DMS53 treated with DMSO at 0.1 percent for 48 hours (cell line): ENCODE results near the gene WDTC1.

ENCODE experiments used
- DNase-seq: peaks from one replicate; lab custom pipeline; 2025; ENCODE audit not compliant: unreplicated experiment; lab: John Stamatoyannopoulos, UW

The WDTC1 gene

GRCh38 chr1:27333717-27334279 lies 99.4 kb downstream of the WDTC1 start:
- no peak for DNase-seq

DNA sequence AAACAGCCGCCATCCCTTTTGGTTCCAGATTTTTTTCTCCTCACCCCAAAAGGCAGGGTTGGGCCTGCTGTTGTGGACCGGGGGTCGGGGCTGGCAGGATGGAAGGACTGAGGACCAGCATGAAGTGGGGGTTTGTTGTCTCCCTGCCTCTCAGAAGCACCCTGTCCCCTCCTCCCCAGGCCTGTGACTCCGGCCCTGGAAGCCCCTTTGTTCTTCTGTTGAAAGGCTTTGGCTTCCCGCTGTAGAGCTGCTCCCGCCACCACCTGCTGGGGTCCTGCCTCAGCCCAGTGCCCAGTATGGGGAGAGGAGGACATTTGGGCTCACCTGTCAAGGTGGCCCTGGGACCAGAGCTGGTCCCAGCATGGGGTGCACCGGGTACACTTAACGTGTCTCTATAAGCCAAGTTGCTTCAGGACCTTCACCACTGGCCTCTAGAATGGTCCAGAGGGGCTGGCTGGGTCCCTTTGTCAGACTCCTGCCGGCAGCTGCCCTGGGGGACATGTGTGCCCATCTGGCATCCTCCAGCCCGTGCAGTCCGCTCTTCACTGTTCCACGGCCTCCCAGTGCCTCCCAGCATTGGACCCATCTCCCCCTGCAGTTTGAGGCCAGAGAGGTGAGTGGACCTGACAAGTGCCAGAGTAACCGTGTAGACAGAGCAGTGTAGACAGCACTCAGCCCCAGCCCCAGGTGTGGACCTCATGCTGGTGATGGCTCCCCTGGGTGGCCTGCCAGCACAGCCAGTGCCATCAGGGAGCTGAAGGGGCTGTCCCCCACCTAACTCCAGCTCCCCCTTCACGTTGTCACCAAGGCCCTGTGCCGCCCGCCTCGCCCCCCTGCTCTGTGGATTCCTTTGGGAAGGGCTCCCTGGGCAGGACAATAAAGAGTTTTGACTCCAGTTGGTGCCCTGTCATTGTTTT lies 101.3 kb downstream of the WDTC1 start:
- DNase-seq: no peak

DNA sequence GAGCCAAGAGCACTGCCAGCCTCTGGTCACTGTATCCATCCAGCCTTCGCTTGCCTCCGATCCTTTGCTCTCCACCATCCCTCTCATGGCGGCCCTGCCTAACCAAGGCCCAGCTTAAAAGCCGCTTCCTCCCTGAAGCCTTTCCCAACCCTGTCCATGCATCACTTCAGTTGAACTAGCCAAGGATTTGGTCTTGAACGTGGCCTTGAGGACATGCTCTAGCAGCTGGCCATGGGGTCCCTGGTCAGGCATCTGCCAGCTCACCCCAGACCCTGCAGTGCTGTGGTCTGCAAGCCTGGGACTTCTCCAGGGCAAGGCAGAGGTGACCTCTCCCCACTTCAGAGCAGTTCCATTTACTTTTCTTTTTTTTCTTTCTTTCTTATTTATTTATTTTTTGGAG lies 102.3 kb downstream of the WDTC1 start:
- no peak for DNase-seq

DNA sequence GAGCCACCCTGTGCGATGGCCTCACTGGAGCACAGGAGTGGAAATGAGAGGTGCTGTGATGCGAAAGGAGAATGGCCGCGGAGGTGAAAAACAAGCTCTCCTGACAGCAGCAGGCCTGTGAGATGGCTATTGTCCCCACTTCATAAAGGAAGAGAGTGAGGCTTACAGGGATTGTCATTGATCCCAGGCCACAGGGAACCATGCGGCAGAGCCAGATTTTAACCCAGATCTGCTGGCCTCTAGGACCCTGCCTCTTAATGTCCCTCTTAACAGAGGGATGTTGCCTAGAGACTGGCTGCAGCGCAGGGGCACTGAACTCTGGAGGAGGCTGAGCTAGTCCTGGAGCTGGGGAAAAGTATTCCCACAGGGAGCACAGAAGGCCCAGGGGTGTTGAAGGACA lies 104.3 kb downstream of the WDTC1 start:
- DNase-seq: no peak

GRCh38 chr1:27339213-27339612 lies 104.8 kb downstream of the WDTC1 start:
- DNase-seq: no peak

DNA sequence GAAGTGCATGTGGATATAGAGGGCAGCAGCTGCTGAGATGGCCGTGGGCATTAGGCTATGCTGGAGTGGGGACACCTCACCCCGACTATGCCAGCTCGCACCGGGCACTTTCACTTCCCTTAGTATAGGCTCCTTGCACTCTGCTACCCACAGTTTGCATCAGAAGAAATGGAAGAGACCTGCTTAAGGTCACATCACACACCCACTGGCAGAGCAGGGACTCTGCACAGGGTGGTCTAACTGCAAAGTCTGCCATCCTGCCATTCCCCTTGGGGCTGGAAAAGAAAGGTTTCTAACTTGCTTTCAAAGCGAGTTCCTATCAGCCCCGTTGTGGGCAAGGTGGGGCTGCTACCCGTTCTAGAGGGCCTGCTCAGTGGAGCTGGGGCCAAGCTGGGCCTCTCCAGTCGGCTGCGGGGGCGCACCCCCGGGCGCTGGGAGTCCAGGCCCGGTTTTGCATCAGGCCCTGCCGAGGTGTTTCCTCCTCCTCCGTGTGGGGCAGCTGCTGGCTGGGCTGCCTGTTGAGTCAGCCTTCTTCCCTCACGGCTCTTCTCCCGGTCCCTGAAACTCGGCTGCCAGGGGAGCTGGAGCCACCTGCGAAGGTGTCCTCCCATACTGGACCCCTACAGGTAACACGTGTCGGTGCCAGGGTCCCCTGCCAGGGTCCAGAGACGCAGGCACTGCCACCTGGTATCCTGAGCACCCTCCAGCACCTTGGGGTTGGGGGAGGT lies 107.3 kb downstream of the WDTC1 start, which contains the start of gene SYTL1:
Gene SYTL1, plus strand, starts transcription at position 498 of the 728 bp plus-strand sequence. CDS start 3,313 bp downstream, outside the sequence.
- DNase-seq: peak; percentile 77

DNA sequence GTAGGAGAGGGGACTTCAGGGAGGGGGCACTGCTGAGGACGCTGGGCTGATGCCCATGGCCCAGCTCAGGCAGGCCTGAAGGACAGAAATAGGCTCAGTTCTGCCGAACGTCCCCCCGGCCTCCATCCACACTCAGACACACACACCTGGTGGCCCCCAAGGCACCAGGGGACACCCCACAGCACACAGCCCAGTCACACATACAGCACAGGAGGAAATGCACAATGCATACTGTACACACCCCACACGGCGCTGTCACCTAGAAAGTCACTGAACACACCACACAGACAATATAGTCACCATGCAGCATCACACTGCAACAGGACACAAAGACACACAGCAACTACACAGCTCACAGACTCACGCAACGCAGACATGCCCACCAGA lies 108.0 kb downstream of the WDTC1 start:
- peak; percentile 14 for DNase-seq

DNA sequence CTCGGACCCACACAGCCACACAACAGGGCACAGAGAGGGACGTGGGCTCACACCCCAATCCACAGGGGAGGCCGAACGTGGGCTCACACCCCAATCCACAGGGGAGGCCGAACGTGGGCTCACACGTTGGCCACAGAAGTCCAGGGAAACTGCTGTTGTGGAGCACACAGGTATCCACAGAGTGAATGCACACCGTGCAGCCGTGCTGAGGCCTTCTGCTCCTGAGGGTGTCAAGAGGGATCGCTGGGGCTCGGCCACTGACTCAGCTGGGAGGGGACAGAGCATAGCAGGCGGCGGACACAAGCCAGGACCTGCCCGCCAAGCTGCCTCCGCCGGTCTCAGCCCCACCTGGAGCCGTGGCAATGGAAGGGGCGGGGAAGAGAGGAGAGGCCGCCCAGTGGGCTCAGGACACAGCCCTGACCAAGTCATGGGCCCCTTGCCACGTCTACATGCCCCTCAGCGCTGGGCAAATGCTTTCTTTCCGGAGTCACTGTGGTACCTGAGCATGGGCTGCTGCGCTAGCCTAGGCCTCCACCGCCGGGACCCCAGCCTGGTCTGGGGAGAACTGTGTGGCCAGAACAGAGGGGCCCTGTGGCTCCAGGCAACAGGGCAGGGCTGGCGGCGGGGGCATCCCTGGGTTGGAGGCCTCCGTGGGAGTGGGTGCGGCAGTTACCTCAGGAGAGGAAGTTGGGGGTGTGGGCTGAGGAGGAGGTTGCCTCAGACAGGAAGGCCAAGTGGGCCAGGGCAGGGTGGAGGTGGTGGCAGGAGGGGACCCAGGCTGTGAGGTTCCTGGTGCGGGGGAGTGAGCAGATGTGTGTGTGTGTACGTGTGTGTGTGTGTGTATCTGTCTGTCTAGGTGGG lies 108.6 kb downstream of the WDTC1 start:
- peak; percentile 40 for DNase-seq

GRCh38 chr1:27343639-27344025 lies 109.2 kb downstream of the WDTC1 start:
- no peak for DNase-seq

DNA sequence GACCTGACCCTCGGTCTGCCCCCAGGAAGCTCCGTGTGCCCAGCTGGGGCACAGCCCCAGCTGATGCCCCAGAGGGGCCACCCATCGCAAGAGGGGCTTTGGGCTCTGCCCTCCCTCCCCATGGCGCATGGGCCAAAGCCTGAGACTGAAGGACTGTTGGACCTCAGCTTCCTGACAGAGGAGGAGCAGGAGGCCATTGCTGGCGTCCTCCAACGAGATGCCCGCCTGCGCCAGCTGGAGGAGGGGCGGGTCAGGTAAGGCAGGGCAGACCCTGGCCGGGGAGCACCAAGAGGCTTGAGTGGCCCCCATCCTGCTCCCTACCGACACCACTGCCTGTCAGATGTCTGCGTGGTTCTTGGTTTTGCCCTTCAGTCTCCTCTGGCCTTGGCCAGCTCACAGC lies 110.8 kb downstream of the WDTC1 start:
- no peak for DNase-seq

DNA sequence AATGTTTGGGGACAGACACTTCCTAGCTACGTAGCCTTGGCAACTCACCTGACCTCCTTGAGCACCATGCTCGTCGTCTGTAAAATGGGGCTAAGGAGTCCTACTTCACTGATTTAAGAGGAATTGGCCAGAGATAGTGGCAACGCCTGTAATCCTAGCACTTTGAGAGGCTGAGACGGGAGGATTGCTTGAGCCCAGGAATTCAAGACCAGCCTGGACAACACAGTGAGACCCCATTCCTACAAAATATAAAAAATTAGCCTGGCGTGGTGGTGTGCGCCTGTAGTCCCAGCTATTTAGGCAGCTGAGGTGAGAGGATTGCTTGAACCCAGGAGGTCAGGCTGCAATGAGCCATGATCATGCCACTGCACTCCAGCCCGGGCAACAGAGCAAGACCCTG lies 111.9 kb downstream of the WDTC1 start:
- DNase-seq: no peak

DNA sequence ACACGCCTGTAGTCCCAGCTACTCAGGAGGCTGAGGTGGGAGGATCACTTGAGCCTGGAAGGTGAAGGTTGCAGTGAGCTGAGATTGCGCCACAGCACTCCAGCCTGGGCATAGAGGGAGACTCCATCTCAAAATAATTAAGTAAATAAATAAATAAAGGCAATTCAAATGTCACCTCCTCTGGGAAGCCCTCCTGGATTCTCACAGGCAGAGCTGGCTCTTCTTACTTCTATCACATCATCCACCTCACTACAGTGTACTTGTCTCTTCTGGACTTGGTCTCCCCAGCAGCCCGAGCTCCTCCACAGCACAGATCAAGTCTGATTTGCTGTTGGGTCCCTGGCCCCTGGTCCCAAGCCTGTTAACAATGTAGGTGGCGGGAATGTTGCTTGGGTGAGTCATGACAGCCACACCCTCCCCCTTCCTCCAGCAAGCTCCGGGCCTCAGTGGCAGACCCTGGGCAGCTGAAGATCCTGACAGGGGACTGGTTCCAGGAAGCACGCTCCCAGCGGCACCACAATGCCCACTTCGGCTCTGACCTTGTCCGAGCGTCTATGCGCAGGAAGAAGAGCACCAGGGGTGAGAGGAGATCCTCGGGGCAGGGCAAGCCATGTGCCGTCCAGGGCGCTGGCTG lies 112.7 kb downstream of the WDTC1 start:
- DNase-seq: no peak

GRCh38 chr1:27348861-27349783 lies 114.7 kb downstream of the WDTC1 start:
- peak; percentile 67 for DNase-seq

DNA sequence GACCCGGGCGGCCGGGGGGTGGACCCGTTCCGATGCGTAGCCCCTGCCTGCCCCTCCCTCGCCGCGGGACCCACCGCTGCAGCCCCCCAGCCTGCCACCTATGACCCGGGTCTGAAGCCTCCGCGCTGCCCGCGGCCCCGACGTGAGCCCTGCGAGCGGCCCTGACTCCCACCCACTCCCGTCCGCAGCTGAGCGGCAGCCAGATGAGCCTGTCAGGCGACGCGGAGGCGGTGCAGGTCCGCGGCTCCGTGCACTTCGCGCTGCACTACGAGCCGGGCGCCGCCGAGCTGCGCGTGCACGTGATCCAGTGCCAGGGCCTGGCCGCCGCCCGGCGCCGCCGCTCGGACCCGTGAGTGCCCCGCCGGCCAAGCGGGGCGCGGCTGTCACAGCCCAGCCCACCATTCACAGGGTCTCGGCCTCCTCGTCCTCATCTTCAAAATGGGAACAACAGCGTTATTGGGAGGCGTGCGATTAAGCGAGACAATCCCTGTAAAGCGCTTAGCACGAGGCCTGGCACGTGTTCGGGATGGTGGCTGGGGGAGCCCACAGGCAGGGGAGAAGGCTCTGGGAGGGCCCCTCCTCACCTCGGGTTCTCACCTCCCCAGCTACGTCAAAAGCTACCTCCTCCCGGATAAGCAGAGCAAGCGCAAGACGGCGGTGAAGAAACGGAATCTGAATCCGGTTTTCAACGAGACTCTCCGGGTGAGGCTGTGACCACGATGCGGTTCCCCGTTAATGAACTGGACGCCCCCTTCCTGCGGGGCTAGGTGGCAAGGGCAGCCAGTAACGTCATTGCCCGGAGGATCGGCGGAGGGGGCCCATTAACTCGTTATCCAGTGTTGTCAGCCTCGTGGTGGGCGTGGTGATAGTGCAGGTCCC lies 115.6 kb downstream of the WDTC1 start:
- peak; percentile 79 for DNase-seq

DNA sequence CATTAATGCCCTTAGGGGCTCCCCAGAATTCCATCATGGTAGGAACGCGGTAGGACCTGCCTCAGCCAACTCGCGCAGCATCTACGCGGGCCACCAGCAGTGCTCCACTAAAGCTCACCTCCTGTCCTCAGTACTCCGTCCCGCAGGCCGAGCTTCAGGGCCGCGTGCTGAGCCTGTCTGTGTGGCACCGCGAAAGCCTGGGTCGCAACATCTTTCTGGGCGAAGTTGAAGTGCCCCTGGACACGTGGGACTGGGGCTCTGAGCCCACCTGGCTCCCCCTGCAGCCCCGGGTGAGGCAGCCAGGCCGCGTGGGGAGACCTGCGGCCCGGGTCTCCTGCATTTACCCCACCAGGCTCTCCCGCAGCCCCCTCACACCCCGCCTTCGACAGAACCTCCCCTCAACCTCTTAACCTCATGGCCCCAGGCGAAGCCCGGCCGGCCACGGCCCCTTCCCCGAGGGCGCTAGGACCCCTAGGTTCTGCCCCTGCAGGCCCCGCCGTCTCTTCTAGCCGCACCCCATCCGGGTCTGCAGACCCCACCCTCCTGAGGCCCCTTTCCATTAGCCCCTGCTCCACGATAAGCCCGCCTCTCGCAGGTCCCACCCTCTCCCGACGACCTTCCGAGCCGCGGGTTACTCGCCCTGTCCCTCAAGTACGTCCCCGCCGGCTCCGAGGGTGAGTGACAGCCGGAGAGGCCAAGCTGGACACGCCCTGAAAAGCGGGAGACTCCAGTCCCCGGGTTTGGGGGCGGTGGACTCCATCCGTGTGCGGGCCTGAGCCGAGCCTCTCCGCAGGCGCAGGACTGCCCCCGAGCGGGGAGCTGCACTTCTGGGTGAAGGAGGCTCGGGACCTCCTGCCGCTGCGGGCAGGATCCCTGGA lies 116.5 kb downstream of the WDTC1 start:
- peak; percentile 37 for DNase-seq

GRCh38 chr1:27351541-27352107 lies 117.2 kb downstream of the WDTC1 start:
- no peak for DNase-seq

GRCh38 chr1:27353166-27353565 lies 118.7 kb downstream of the WDTC1 start:
- DNase-seq: no peak
